CD14-positive monocyte (primary cell): ENCODE results near the gene KCNMA1. TPM values are rescaled to one million over a fixed set of nuclear protein-coding genes. Genes with fewer than 3 reads are reported as not detected.

Source experiments
- DNase-seq, 3 donors: peaks; one replicate each; pipeline ENCODE4 v3.0.0-alpha.2; 2011 to 2022
- H2AFZ ChIP-seq: 2 replicates; pipeline ENCODE4 v1.6.0; 2012; ENCODE audit warnings: mild to moderate bottlenecking, low read depth, low read length, inconsistent platforms; ENCODE audit not compliant: insufficient read depth, poor library complexity, severe bottlenecking
- H3K27ac ChIP-seq, 2 donors: 1 replicate in 1 of 2; 2 replicates in 1 of 2; pipeline ENCODE4 v1.5.1; 2012 to 2013; ENCODE audit warnings: low read length in 2 of 2, control low read depth in 1 of 2, inconsistent platforms in 1 of 2, low read depth in 1 of 2, mild to moderate bottlenecking in 1 of 2
- H3K27me3 ChIP-seq, 2 donors: one replicate each; pipeline versions ENCODE4 v1.6.0 to v1.6.1; 2011 to 2013; ENCODE audit warnings: low read length in 2 of 2; ENCODE audit not compliant: control insufficient read depth in 2 of 2, insufficient read depth in 2 of 2
- H3K36me3 ChIP-seq, 2 donors: replicated peaks in 1 of 2; 1 replicate in 1 of 2; 2 replicates in 1 of 2; pipeline versions ENCODE4 v1.5.1 to v1.6.1; 2012 to 2013; ENCODE audit warnings: low read length in 2 of 2, control low read depth in 1 of 2, inconsistent platforms in 1 of 2, mild to moderate bottlenecking in 1 of 2; ENCODE audit not compliant: insufficient read depth in 2 of 2, control insufficient read depth in 1 of 2
- H3K4me1 ChIP-seq, 2 donors: 1 replicate in 1 of 2; 2 replicates in 1 of 2; pipeline versions ENCODE4 v1.5.1 to v1.6.1; 2012 to 2013; ENCODE audit warnings: low read length in 2 of 2, control low read depth in 1 of 2, inconsistent platforms in 1 of 2, mild to moderate bottlenecking in 1 of 2, moderate library complexity in 1 of 2; ENCODE audit not compliant: insufficient read depth in 2 of 2, control insufficient read depth in 1 of 2
- H3K4me2 ChIP-seq: replicated peaks from 2 replicates; pipeline ENCODE3; 2012; ENCODE audit warnings: low read length, moderate library complexity, mild to moderate bottlenecking; ENCODE audit not compliant: poor library complexity, severe bottlenecking; ENCODE audit errors: extremely low read depth
- H3K4me3 ChIP-seq, 3 experiments: fragments of 200-600 bp in 1 of 3; sonication (generic) in 1 of 3; replicated peaks in 1 of 3; 1 replicate in 2 of 3; 2 replicates in 1 of 3; pipeline ENCODE4 v1.5.1; 2011 to 2013; ENCODE audit warnings: low read length in 3 of 3, mild to moderate bottlenecking in 3 of 3, control low read depth in 2 of 3, low read depth in 2 of 3, inconsistent platforms in 1 of 3, moderate library complexity in 1 of 3
- H3K79me2 ChIP-seq: 2 replicates; pipeline ENCODE4 v1.6.0; 2012; ENCODE audit warnings: mild to moderate bottlenecking, control low read depth, inconsistent platforms, low read length, moderate library complexity; ENCODE audit not compliant: insufficient read depth
- H3K9ac ChIP-seq: 2 replicates; pipeline ENCODE4 v1.6.0; 2017; ENCODE audit warnings: low read length, mild to moderate bottlenecking; ENCODE audit not compliant: insufficient read depth, poor library complexity, severe bottlenecking
- H3K9me3 ChIP-seq, 2 donors: replicated peaks in 1 of 2; 1 replicate in 1 of 2; 2 replicates in 1 of 2; pipeline versions ENCODE4 v1.5.1 to v1.6.1; 2012 to 2013; ENCODE audit warnings: low read length in 2 of 2, control low read depth in 1 of 2; ENCODE audit not compliant: control insufficient read depth in 1 of 2, insufficient read depth in 1 of 2
- H4K20me1 ChIP-seq: 2 replicates; pipeline ENCODE4 v1.6.0; 2012; ENCODE audit warnings: mild to moderate bottlenecking, low read length, control low read depth, moderate library complexity; ENCODE audit not compliant: insufficient read depth
- H3K27ac Mint-ChIP-seq, 7 donors: one replicate each; pipeline ENCODE4 v1.8.0; 2020; ENCODE audit warnings: mild to moderate bottlenecking in 7 of 7, mixed read lengths in 7 of 7, moderate library complexity in 6 of 7, inconsistent platforms in 2 of 7
- H3K27me3 Mint-ChIP-seq, 3 donors: one replicate each; pipeline ENCODE4 v1.8.0; 2021 to 2022; ENCODE audit warnings: low read depth in 3 of 3, mild to moderate bottlenecking in 3 of 3, mixed read lengths in 3 of 3, moderate library complexity in 3 of 3, inconsistent platforms in 1 of 3
- H3K36me3 Mint-ChIP-seq, 2 donors: one replicate each; pipeline ENCODE4 v1.8.0; 2020; ENCODE audit warnings: mixed read lengths in 2 of 2, inconsistent platforms in 1 of 2, mild to moderate bottlenecking in 1 of 2
- H3K4me1 Mint-ChIP-seq: one replicate; pipeline ENCODE4 v1.8.0; 2020; ENCODE audit warnings: mild to moderate bottlenecking, mixed read lengths
- H3K4me3 Mint-ChIP-seq, 2 donors: one replicate each; pipeline ENCODE4 v1.8.0; 2020; ENCODE audit warnings: mild to moderate bottlenecking in 2 of 2, mixed read lengths in 2 of 2, moderate library complexity in 1 of 2
- H3K9me3 Mint-ChIP-seq, 7 donors: one replicate each; pipeline ENCODE4 v1.8.0; 2020 to 2022; ENCODE audit warnings: mixed read lengths in 7 of 7, mild to moderate bottlenecking in 6 of 7, moderate library complexity in 6 of 7, inconsistent platforms in 2 of 7
- WGBS: methylation state at CpG from one replicate; pipeline ENCODE4 v1.1.5; 2013; ENCODE audit warnings: missing lambda C conversion rate; ENCODE audit not compliant: insufficient coverage; 5-methylcytosine and 5-hydroxymethylcytosine counted together
- intact Hi-C, 2 donors: fragments of 100-400 bp; cut with micrococcal nuclease; formaldehyde crosslinking; loops; one replicate each; pipeline versions ENCODE4 v1.15.0 to v1.15.1; 2023
- polyA plus RNA-seq, 3 donors: library from polyadenylated mRNA; depleted of rRNA in 1 of 3; unstranded in 2 of 3; stranded (reverse) in 1 of 3; fragments of 300-500 nt in 2 of 3; fragments of >200 nt in 1 of 3; fragmentation: Illumina TruSeq in 2 of 3; gene quantifications; 1 replicate in 2 of 3; 2 replicates in 1 of 3; pipeline ENCODE4 v1.2.3, GENCODE V29; 2012 to 2021
- TF ChIP-seq, protein P1 (sequence below): fragments of 200-600 bp; IDR thresholded peaks from one replicate; pipeline ENCODE4 v1.8.0; 2022; ENCODE audit warnings: antibody characterized with exemption, mild to moderate bottlenecking

KCNMA1 gene
- polyA plus RNA-seq, 3 donors: 0.11 to 1.0 TPM; not detected in 1

DNA sequence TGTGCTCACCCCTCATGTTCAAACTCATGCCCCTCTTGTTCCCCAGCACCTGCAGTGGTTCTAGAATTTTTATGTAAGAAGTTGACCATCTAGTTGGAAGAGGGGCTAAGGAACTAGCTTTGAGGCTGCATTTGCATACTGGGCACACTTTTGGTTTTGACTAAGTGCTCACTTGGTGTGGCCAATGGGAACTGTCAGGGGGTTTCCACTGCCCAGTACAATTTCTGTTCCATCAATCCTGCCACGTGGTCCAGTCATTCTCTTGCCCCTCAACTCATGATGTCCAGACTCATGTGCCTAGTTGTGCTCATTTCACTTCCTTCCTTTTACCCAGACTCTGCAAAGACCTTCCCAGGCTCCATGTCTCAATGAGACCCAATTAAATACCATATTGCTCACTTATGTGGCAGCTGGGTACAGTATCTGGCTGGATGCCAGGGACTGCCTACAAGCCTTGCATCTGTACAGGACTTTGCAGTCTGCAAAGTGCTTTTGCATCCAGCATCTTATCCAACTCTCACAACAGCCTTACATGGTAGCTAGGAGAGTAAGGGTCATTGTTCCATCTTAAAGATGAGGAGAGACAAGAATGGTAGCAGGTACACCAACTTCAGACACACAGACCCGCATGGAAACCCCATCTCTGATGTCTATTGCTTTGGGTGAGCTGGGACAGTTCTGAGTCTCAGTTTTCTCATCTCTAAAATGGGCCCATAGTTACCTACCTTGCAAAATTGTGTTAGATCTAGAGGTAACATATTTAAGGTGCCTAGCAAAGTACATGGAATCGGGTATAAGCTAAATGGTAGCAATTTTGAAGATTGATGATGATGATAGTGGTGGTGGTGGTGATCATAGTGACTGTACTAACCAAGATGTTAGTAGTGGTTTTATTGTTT lies 30.1 kb upstream of the KCNMA1 start:
- peaks cover 0 to under 1% of the 10 kb centered on the region in 2 donors for H3K27me3 ChIP-seq
- intact Hi-C loops: no loop called here

DNA sequence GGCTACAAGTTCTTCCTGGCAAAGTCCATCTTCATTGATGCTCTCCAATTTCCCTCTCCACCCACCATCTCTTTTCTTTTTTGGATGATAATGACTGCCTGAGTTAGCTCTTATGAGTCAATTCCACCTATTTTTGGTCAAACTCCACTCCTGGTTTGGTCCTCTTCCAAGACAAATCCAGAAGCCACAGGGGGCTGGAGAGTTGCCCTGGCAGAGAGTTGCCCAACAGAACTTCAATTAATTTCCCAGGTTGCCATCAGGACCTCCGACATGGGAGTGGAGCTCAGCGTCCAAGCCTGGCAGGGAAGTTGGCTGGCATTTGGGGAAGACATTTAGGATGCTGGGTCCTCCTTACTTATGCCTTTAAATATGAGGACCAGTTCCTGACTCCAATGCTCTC lies 29.2 kb upstream of the KCNMA1 start:
- Mint-ChIP-seq H3K36me3 (no peaks in the 10 kb centered on the region), H3K27me3 (peaks cover 16 to 30% (median 30%) of the 10 kb centered on the region in 3 donors), H3K4me3 (no peak overlapping the region), H3K27ac (no peak overlapping the region), H3K4me1 (peaks cover 4% of the 10 kb centered on the region), H3K9me3 (no peaks in the 10 kb centered on the region)
- H3K36me3 ChIP-seq: no peaks in the 10 kb centered on the region
- H3K9me3 ChIP-seq: no peaks in the 10 kb centered on the region
- no peak overlapping the region for H2AFZ ChIP-seq
- intact Hi-C loops: no loop called here
- H3K27ac ChIP-seq: no peak overlapping the region
- TF ChIP-seq, protein P1, sequence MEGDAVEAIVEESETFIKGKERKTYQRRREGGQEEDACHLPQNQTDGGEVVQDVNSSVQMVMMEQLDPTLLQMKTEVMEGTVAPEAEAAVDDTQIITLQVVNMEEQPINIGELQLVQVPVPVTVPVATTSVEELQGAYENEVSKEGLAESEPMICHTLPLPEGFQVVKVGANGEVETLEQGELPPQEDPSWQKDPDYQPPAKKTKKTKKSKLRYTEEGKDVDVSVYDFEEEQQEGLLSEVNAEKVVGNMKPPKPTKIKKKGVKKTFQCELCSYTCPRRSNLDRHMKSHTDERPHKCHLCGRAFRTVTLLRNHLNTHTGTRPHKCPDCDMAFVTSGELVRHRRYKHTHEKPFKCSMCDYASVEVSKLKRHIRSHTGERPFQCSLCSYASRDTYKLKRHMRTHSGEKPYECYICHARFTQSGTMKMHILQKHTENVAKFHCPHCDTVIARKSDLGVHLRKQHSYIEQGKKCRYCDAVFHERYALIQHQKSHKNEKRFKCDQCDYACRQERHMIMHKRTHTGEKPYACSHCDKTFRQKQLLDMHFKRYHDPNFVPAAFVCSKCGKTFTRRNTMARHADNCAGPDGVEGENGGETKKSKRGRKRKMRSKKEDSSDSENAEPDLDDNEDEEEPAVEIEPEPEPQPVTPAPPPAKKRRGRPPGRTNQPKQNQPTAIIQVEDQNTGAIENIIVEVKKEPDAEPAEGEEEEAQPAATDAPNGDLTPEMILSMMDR: no peak
- no peaks in the 10 kb centered on the region for H4K20me1 ChIP-seq
- WGBS: no CpG with 5 or more reads among the region's 2 CpGs
- H3K4me3 ChIP-seq: no peak overlapping the region
- H3K4me1 ChIP-seq: no peaks in the 10 kb centered on the region
- no peak overlapping the region for H3K9ac ChIP-seq
- peaks cover 0 to 3% of the 10 kb centered on the region in 2 donors for H3K27me3 ChIP-seq
- H3K79me2 ChIP-seq: no peaks in the 10 kb centered on the region
- H3K4me2 ChIP-seq: no peak overlapping the region
- no peak for DNase-seq

More for the DNA sequence above, 30.1 kb upstream of the KCNMA1 start:
- no peak for DNase-seq
- H3K79me2 ChIP-seq: no peaks in the 10 kb centered on the region
- WGBS: 71% methylated on average over 2 of the region's 3 CpGs
- no peak overlapping the region for H3K9ac ChIP-seq
- no peaks in the 10 kb centered on the region for H4K20me1 ChIP-seq
- no peaks in the 10 kb centered on the region for H3K9me3 ChIP-seq
- H3K36me3 Mint-ChIP-seq: no peaks in the 10 kb centered on the region
- H3K4me1 ChIP-seq: no peaks in the 10 kb centered on the region
- TF ChIP-seq, protein P1: no peak
- H3K4me3 ChIP-seq: no peak overlapping the region
- H3K4me1 Mint-ChIP-seq: peaks cover 4% of the 10 kb centered on the region
- H3K36me3 ChIP-seq: no peaks in the 10 kb centered on the region
- no peaks in the 10 kb centered on the region for H3K9me3 Mint-ChIP-seq
- no peak overlapping the region for H3K27ac ChIP-seq
- H3K27me3 Mint-ChIP-seq: peaks cover 16 to 30% (median 27%) of the 10 kb centered on the region in 3 donors
- H2AFZ ChIP-seq: no peak overlapping the region
- H3K4me2 ChIP-seq: no peak overlapping the region
- no peak overlapping the region for H3K4me3 Mint-ChIP-seq
- H3K27ac Mint-ChIP-seq: no peak overlapping the region
